Measurements from ENCODE around the gene PRMT5.

Gene PRMT5

DNA sequence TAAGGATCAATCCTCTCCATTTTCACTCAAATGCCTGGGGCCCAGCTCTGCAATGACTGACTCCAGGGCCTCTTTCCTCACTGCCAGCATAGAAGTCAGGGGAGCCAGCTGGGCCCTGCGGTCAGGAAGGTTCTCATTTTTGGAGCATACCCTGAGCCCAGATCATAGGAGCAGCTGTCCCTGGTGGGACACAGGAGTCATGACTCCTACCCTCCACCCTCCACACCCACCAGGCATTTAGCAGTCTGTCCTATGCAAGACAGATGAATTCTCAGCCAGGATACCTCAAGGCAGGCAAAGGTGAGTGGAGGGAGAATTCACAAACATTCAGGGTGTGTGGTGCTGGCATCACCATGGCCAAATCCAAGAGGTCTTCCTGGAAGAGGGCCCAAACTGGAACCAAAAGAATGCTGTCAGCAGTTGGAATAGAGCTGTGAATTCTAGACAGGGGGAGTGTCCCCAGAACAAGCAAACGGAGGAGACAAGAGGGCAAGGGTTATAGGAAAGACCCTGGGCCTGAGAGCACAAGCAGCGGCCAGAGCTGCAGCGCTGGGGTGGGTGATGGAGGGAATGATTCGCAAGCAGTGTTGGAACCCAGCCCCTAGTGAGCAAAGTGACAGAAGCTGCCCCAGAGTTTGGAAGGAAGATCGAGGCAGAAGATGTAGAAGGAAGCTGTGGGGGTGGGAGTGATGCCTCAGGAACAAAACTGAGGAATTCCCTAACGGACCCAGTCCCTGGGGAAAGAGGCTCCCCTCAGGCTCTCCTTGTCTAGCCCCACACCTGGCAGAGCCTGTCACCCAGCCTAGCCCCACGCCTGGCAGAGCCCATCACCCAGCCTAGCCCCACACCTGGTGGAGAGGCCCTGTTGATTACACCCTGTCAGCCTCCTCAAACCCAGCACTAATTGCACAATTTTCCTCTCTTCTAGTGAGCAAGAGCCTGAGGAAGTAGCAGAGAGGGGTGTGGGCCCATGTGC is 50.6 kb downstream of the PRMT5 start:
- Histone ChIP-seq H3K27me3 (ENCODE audit: control insufficient read depth in 2 of 2, insufficient read depth in 2 of 2, low read length in 2 of 2) (peaks cover 2 to 3% of the 10 kb centered on the region in 2 donors), H3K4me1 (ENCODE audit: control insufficient read depth in 2 of 2, insufficient read depth in 2 of 2, low read length in 2 of 2) (peaks cover 5 to 12% of the 10 kb centered on the region in 2 donors), H3K36me3 (ENCODE audit: control insufficient read depth in 2 of 2, insufficient read depth in 2 of 2, low read length in 2 of 2) (peaks cover 49 to 57% of the 10 kb centered on the region in 2 donors), H3K4me3 (ENCODE audit: low read length in 2 of 2) (no peak overlapping the region), H3K9me3 (ENCODE audit: control insufficient read depth in 2 of 2, low read length in 2 of 2) (no peaks in the 10 kb centered on the region), H3K9ac (ENCODE audit: low read depth in 1 of 2, low read length in 2 of 2) (no peak overlapping the region), H3K27ac (ENCODE audit: low read depth in 2 of 2, low read length in 2 of 2) (no peak overlapping the region)

DNA sequence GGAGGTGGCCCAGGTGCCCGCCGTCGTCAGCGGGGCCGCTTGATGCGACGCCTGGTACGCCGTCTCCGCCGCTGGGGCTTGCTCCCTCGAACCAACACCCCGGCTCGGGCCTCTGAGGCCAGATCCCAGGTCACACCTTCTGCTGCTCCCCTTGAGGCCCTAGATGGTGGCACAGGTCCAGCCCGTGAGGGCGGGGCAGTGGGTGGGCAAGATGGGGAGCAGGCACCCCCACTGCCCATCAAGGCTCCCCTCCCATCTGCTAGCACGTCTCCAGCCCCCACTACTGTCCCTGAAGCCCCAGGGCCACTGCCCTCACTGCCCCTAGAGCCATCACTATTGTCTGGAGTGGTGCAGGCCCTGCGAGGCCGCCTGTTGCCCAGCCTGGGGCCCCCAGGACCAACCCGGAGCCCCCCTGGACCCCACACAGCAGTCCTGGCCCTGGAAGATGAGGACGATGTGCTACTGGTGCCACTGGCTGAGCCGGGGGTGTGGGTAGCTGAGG is 52.1 kb downstream of the PRMT5 start:
- Histone ChIP-seq H3K4me1 (ENCODE audit: control insufficient read depth in 2 of 2, insufficient read depth in 2 of 2, low read length in 2 of 2) (peaks cover 9 to 11% of the 10 kb centered on the region in 2 donors), H3K36me3 (ENCODE audit: control insufficient read depth in 2 of 2, insufficient read depth in 2 of 2, low read length in 2 of 2) (peaks cover 49 to 61% of the 10 kb centered on the region in 2 donors), H3K27me3 (ENCODE audit: control insufficient read depth in 2 of 2, insufficient read depth in 2 of 2, low read length in 2 of 2) (peaks cover 0 to 1% of the 10 kb centered on the region in 2 donors), H3K9me3 (ENCODE audit: control insufficient read depth in 2 of 2, low read length in 2 of 2) (no peaks in the 10 kb centered on the region), H3K4me3 (ENCODE audit: low read length in 2 of 2) (no peak overlapping the region), H3K27ac (ENCODE audit: low read depth in 2 of 2, low read length in 2 of 2) (no peak overlapping the region), H3K9ac (ENCODE audit: low read depth in 1 of 2, low read length in 2 of 2) (no peak overlapping the region)

DNA sequence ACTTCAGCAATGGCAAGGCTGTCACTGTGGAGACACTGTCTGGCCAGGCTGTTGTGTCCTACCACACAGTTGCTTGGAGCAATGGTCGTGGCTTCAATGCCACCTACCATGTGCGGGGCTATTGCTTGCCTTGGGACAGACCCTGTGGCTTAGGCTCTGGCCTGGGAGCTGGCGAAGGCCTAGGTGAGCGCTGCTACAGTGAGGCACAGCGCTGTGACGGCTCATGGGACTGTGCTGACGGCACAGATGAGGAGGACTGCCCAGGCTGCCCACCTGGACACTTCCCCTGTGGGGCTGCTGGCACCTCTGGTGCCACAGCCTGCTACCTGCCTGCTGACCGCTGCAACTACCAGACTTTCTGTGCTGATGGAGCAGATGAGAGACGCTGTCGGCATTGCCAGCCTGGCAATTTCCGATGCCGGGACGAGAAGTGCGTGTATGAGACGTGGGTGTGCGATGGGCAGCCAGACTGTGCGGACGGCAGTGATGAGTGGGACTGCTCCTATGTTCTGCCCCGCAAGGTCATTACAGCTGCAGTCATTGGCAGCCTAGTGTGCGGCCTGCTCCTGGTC is 53.3 kb downstream of the PRMT5 start:
- no peak overlapping the region for H3K4me3 ChIP-seq (ENCODE audit: low read length in 2 of 2)
- no peaks in the 10 kb centered on the region for H3K27me3 ChIP-seq (ENCODE audit: control insufficient read depth in 2 of 2, insufficient read depth in 2 of 2, low read length in 2 of 2)
- H3K4me1 ChIP-seq (ENCODE audit: control insufficient read depth in 2 of 2, insufficient read depth in 2 of 2, low read length in 2 of 2): peaks cover 10 to 14% of the 10 kb centered on the region in 2 donors
- no peaks in the 10 kb centered on the region for H3K9me3 ChIP-seq (ENCODE audit: control insufficient read depth in 2 of 2, low read length in 2 of 2)
- H3K36me3 ChIP-seq (ENCODE audit: control insufficient read depth in 2 of 2, insufficient read depth in 2 of 2, low read length in 2 of 2): peaks cover 49 to 61% of the 10 kb centered on the region in 2 donors
- no peak overlapping the region for H3K9ac ChIP-seq (ENCODE audit: low read depth in 1 of 2, low read length in 2 of 2)
- H3K27ac ChIP-seq (ENCODE audit: low read depth in 2 of 2, low read length in 2 of 2): no peak overlapping the region

DNA sequence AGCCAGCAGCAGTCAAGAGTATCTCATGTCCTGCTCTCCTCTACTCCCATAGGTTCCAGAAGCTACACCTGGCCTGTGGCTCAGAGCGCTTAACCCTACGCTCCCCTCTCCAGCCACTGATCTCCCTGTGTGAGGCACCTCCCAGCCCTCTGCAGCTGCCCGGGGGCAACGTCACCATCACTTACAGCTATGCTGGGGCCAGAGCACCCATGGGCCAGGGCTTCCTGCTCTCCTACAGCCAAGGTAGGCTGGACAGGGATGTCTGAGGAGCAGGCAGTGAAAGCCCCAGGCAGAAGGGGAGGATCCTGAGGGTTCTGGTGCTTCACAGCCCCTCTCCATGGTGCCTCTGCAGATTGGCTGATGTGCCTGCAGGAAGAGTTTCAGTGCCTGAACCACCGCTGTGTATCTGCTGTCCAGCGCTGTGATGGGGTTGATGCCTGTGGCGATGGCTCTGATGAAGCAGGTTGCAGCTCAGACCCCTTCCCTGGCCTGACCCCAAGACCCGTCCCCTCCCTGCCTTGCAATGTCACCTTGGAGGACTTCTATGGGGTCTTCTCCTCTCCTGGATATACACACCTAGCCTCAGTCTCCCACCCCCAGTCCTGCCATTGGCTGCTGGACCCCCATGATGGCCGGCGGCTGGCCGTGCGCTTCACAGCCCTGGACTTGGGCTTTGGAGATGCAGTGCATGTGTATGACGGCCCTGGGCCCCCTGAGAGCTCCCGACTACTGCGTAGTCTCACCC is 54.0 kb downstream of the PRMT5 start:
- no peaks in the 10 kb centered on the region for H3K27me3 ChIP-seq (ENCODE audit: control insufficient read depth in 2 of 2, insufficient read depth in 2 of 2, low read length in 2 of 2)
- no peak overlapping the region for H3K27ac ChIP-seq (ENCODE audit: low read depth in 2 of 2, low read length in 2 of 2)
- H3K9ac ChIP-seq (ENCODE audit: low read depth in 1 of 2, low read length in 2 of 2): no peak overlapping the region
- no peaks in the 10 kb centered on the region for H3K9me3 ChIP-seq (ENCODE audit: control insufficient read depth in 2 of 2, low read length in 2 of 2)
- peaks cover 16 to 19% of the 10 kb centered on the region in 2 donors for H3K4me1 ChIP-seq (ENCODE audit: control insufficient read depth in 2 of 2, insufficient read depth in 2 of 2, low read length in 2 of 2)
- H3K36me3 ChIP-seq (ENCODE audit: control insufficient read depth in 2 of 2, insufficient read depth in 2 of 2, low read length in 2 of 2): peaks cover 49 to 61% of the 10 kb centered on the region in 2 donors
- H3K4me3 ChIP-seq (ENCODE audit: low read length in 2 of 2): no peak overlapping the region

DNA sequence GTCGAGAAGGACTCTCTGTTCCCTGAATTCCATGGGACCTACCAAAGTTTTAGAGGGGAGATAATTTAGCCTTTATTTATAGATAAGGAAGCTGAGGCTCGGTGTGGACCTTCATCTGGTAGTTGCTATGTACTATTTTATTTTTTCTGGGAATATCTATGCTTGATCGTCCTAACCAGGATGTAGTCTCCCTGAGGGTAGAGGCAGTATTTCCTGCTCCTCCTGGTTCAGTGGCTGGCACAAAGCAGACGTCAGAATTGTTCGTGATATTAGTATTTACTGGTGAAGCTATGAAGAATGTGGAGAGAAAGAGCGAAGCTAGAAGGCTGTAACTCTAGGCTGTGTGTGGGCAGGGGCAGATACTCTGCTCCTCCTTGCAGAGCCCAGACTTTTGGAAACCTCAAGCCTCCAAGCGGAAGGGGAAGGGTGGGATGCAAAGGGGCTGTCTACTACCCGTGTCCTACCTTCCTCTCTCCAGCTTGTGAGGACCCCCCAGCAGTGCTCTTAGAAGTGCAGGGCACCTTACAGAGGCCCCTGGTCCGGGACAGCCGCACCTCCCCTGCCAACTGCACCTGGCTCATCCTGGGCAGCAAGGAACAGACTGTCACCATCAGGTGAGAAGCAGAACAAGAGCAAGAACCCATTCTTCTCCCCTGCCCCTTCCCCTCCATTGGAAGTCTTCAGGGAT is 56.2 kb downstream of the PRMT5 start:
- H3K36me3 ChIP-seq (ENCODE audit: control insufficient read depth in 2 of 2, insufficient read depth in 2 of 2, low read length in 2 of 2): peaks cover 41 to 43% of the 10 kb centered on the region in 2 donors
- peak overlapping the region; percentile 60 to 99 for H3K27ac ChIP-seq (ENCODE audit: low read depth in 2 of 2, low read length in 2 of 2)
- peaks cover 16 to 21% of the 10 kb centered on the region in 2 donors for H3K4me1 ChIP-seq (ENCODE audit: control insufficient read depth in 2 of 2, insufficient read depth in 2 of 2, low read length in 2 of 2)
- H3K27me3 ChIP-seq (ENCODE audit: control insufficient read depth in 2 of 2, insufficient read depth in 2 of 2, low read length in 2 of 2): no peaks in the 10 kb centered on the region
- H3K9me3 ChIP-seq (ENCODE audit: control insufficient read depth in 2 of 2, low read length in 2 of 2): no peaks in the 10 kb centered on the region
- peak overlapping the region; percentile 92 to 98 for H3K9ac ChIP-seq (ENCODE audit: low read depth in 1 of 2, low read length in 2 of 2)
- H3K4me3 ChIP-seq (ENCODE audit: low read length in 2 of 2): peak overlapping the region; percentile 90 to 95

DNA sequence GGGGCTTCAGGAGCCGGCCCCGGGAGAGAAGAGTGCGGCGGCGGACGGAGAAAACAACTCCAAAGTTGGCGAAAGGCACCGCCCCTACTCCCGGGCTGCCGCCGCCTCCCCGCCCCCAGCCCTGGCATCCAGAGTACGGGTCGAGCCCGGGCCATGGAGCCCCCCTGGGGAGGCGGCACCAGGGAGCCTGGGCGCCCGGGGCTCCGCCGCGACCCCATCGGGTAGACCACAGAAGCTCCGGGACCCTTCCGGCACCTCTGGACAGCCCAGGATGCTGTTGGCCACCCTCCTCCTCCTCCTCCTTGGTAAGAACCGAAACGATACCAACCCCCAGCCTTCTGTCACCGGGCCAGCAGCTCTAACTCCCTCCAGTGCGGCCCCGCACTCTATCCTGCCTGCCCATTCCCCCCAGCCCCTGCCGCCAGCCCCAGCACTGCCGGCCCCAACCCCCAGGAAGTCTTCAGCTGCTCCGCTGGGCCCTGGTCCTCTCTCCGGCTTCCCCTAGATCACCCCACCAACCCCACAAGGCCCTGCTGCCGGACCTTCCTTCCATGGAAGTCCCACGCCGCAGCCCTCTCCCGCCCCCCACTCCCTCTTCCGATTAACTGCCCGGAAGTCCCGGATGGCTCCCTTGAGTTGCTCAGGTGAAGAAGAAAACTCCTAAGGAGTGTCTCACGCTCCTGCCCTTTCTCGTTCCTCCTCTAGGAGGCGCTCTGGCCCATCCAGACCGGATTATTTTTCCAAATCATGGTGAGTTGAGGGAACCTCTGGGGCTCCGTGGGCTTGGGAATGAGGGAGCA is 56.9 kb downstream of the PRMT5 start:
- Histone ChIP-seq H3K36me3 (ENCODE audit: control insufficient read depth in 2 of 2, insufficient read depth in 2 of 2, low read length in 2 of 2) (peaks cover 33 to 36% of the 10 kb centered on the region in 2 donors), H3K4me1 (ENCODE audit: control insufficient read depth in 2 of 2, insufficient read depth in 2 of 2, low read length in 2 of 2) (peaks cover 16 to 21% of the 10 kb centered on the region in 2 donors), H3K27me3 (ENCODE audit: control insufficient read depth in 2 of 2, insufficient read depth in 2 of 2, low read length in 2 of 2) (no peaks in the 10 kb centered on the region), H3K9me3 (ENCODE audit: control insufficient read depth in 2 of 2, low read length in 2 of 2) (no peaks in the 10 kb centered on the region), H3K27ac (ENCODE audit: low read depth in 2 of 2, low read length in 2 of 2) (peak overlapping the region; percentile 99 to 100), H3K4me3 (ENCODE audit: low read length in 2 of 2) (peak overlapping the region; percentile 90 to 95), H3K9ac (ENCODE audit: low read depth in 1 of 2, low read length in 2 of 2) (peak overlapping the region; percentile 92 to 98)

DNA sequence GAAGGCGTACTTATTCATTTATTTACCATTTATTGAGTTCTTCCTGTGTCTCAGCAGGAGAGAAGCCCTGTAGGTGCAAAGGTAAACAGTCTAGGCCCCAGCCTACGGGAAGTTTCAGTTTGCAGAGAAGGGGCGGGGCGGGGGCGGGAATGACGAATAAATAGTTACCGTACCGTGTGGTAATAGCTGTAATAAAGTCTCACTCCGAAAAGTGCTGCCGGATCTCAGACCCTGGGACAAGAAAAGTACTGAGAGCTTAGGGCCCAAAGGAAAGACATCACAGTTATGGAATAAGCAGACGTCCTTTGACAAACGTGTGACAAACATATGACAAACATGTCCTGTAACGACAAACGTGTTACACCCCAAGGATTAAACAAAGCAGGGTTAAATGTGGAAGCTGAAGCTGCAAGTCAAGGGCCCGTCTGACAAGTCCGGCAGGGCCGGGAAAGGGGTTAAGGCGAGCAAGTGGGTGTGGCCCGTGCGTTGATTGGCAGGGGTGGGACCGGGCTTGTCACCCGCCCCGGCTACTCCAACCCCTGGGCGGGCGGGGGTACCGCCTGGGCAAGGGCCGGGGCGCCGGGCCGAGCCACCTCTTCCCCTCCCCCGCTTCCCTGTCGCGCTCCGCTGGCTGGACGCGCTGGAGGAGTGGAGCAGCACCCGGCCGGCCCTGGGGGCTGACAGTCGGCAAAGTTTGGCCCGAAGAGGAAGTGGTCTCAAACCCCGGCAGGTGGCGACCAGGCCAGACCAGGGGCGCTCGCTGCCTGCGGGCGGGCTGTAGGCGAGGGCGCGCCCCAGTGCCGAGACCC is 57.7 kb downstream of the PRMT5 start, which contains the start of gene LRP10:
Gene LRP10, plus strand, starts transcription at position 517 of the 809 bp plus-strand sequence. CDS start 564 bp downstream, outside the sequence.
- H3K4me3 ChIP-seq (ENCODE audit: low read length in 2 of 2): peak within 1 kb of the TSS; percentile 90 to 95
- H3K9me3 ChIP-seq (ENCODE audit: control insufficient read depth in 2 of 2, low read length in 2 of 2): no peaks in the 10 kb centered on the region
- H3K36me3 ChIP-seq (ENCODE audit: control insufficient read depth in 2 of 2, insufficient read depth in 2 of 2, low read length in 2 of 2): peaks cover 26 to 28% of the 10 kb centered on the region in 2 donors
- no peaks in the 10 kb centered on the region for H3K27me3 ChIP-seq (ENCODE audit: control insufficient read depth in 2 of 2, insufficient read depth in 2 of 2, low read length in 2 of 2)
- peak within 1 kb of the TSS; percentile 92 to 98 for H3K9ac ChIP-seq (ENCODE audit: low read depth in 1 of 2, low read length in 2 of 2)
- peaks cover 16 to 21% of the 10 kb centered on the region in 2 donors for H3K4me1 ChIP-seq (ENCODE audit: control insufficient read depth in 2 of 2, insufficient read depth in 2 of 2, low read length in 2 of 2)
- H3K27ac ChIP-seq (ENCODE audit: low read depth in 2 of 2, low read length in 2 of 2): peak within 1 kb of the TSS; percentile 99 to 100

DNA sequence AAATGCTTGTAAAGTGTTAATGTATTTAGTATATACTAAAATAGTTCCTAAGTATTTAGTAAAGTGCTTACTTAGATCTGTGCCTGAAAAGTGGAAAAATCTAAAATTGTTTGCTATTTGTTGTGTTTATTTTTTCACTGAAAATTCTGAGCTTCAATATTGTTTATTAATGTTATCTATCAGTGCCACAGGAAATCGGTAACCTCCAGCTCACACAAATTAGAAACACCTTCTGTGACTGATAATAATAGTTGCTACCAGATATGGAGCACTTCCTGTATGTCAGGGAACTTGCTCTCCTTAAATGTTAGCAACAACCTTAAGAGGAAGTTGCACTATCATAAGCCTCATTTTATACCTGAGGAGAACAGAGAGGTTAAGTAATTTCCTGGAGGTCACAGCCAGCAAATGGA is 58.4 kb downstream of the PRMT5 start:
- peak overlapping the region; percentile 92 to 98 for H3K9ac ChIP-seq (ENCODE audit: low read depth in 1 of 2, low read length in 2 of 2)
- peak overlapping the region; percentile 99 to 100 for H3K27ac ChIP-seq (ENCODE audit: low read depth in 2 of 2, low read length in 2 of 2)
- H3K27me3 ChIP-seq (ENCODE audit: control insufficient read depth in 2 of 2, insufficient read depth in 2 of 2, low read length in 2 of 2): no peaks in the 10 kb centered on the region
- H3K4me3 ChIP-seq (ENCODE audit: low read length in 2 of 2): peak overlapping the region; percentile 90 to 95
- H3K9me3 ChIP-seq (ENCODE audit: control insufficient read depth in 2 of 2, low read length in 2 of 2): no peaks in the 10 kb centered on the region
- peaks cover 16 to 21% of the 10 kb centered on the region in 2 donors for H3K4me1 ChIP-seq (ENCODE audit: control insufficient read depth in 2 of 2, insufficient read depth in 2 of 2, low read length in 2 of 2)
- H3K36me3 ChIP-seq (ENCODE audit: control insufficient read depth in 2 of 2, insufficient read depth in 2 of 2, low read length in 2 of 2): peaks cover 20 to 22% of the 10 kb centered on the region in 2 donors

Data from mucosa of rectum (tissue), 2 donors.